ENCODE data around the gene NARS2.

The NARS2 gene

DNA sequence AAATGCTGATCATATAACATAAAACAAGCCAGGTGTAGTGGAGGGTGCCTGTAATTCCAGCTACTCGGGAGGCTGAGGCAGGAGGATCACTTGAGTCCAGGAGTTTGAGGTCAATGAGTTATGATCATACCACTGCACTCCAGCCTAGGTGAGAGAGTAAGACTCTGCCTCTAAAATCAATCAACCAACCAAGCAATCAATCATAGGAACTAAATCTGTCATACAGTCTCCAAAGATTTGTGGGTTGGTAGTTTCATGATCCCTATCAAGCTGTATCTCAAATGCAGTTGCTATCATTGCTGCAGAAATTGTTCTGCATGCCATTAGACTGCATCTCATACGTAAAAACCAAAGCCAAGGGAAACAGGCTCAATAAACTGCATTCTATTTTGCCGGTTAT is 33.1 kb downstream of the NARS2 start:
- no peak for DNase-seq
- H3K36me3 ChIP-seq (replicated peaks) = no peaks in the 10 kb centered on the region
- no peaks in the 10 kb centered on the region for H3K27me3 ChIP-seq (replicated peaks)
- no peak overlapping the region for H3K27ac ChIP-seq
- H3K4me3 ChIP-seq (ENCODE audit: low read depth, low read length) = no peak overlapping the region
- TF ChIP-seq, protein P1, sequence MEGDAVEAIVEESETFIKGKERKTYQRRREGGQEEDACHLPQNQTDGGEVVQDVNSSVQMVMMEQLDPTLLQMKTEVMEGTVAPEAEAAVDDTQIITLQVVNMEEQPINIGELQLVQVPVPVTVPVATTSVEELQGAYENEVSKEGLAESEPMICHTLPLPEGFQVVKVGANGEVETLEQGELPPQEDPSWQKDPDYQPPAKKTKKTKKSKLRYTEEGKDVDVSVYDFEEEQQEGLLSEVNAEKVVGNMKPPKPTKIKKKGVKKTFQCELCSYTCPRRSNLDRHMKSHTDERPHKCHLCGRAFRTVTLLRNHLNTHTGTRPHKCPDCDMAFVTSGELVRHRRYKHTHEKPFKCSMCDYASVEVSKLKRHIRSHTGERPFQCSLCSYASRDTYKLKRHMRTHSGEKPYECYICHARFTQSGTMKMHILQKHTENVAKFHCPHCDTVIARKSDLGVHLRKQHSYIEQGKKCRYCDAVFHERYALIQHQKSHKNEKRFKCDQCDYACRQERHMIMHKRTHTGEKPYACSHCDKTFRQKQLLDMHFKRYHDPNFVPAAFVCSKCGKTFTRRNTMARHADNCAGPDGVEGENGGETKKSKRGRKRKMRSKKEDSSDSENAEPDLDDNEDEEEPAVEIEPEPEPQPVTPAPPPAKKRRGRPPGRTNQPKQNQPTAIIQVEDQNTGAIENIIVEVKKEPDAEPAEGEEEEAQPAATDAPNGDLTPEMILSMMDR (IDR thresholded peaks at IDR 0.05; ENCODE audit: low read depth, low read length, missing control alignments) = no peak
- in situ Hi-C loops (cut with HindIII; ENCODE audit: low pct_ligation_motif_present, low sequenced_read_pairs) = no loop called here

DNA sequence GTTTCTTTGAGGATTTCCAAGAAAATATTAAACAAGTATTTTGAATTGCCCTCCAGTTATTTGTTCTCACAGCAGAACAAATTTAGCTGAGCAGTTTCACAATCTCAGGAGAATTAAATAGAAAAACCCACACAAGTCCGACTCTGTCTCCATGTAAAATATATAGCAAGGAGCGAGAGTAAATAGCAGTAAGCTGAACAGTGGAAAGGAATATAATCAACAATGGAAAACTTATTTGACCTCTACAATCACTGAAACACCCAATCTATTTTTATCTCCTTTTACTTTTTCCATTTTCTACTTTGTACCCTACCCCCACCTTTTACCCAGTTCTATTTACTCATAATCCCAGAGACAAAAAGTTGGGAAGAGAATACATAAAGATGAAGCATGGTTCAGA is 34.4 kb downstream of the NARS2 start:
- Histone ChIP-seq H3K27ac (no peak overlapping the region), H3K27me3 (replicated peaks) (no peaks in the 10 kb centered on the region), H3K4me3 (ENCODE audit: low read depth, low read length) (no peak overlapping the region), H3K36me3 (replicated peaks) (no peaks in the 10 kb centered on the region)
- TF ChIP-seq, protein P1 (IDR thresholded peaks at IDR 0.05; ENCODE audit: low read depth, low read length, missing control alignments) = no peak
- no peak for DNase-seq
- in situ Hi-C loops (cut with HindIII; ENCODE audit: low pct_ligation_motif_present, low sequenced_read_pairs) = no loop called here

DNA sequence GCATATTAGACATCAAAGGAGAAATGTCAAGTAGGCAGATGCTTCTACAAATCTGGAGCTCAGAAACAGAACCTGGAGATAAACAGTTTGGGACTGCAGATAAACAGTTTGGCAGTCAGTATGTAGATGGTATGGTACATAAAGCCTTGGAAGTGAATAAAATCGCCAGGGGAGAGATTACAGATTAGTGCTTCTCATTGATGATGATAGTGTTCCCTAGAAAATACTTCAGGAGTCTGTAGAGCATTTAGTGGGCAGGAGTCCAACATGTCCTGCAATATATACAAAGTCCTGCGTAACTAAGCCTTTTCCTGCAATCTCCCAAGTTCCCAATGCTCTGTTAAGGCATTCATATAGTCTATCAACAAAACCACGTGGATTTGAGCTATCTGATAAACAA is 35.2 kb downstream of the NARS2 start:
- no peak for DNase-seq
- Histone ChIP-seq H3K4me3 (ENCODE audit: low read depth, low read length) (no peak overlapping the region), H3K36me3 (replicated peaks) (no peaks in the 10 kb centered on the region), H3K27ac (no peak overlapping the region), H3K27me3 (replicated peaks) (no peaks in the 10 kb centered on the region)
- TF ChIP-seq, protein P1 (IDR thresholded peaks at IDR 0.05; ENCODE audit: low read depth, low read length, missing control alignments) = no peak
- in situ Hi-C loops (cut with HindIII; ENCODE audit: low pct_ligation_motif_present, low sequenced_read_pairs) = no loop called here

DNA sequence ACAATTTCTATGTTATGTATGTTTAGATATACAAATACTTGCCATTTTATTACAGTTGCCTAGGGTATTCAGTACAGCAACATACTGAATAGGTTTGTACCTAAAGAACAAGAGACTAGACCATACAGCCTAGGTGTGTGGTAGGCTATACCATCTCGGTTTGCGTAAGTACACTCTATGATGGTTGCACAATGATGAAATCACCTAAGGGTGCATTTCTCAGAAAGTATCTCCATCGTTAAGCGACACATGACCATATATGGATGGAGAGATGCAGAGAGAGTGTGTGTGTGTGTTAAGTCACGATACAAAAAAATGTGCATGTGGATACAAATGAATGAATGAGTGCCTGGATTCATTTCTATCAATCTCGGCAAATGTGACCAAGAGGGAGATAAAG is 37.7 kb downstream of the NARS2 start:
- Histone ChIP-seq H3K4me3 (ENCODE audit: low read depth, low read length) (no peak overlapping the region), H3K36me3 (replicated peaks) (no peaks in the 10 kb centered on the region), H3K27ac (no peak overlapping the region), H3K27me3 (replicated peaks) (no peaks in the 10 kb centered on the region)
- no peak for DNase-seq
- TF ChIP-seq, protein P1 (IDR thresholded peaks at IDR 0.05; ENCODE audit: low read depth, low read length, missing control alignments) = no peak
- in situ Hi-C loops (cut with HindIII; ENCODE audit: low pct_ligation_motif_present, low sequenced_read_pairs) = no loop called here

DNA sequence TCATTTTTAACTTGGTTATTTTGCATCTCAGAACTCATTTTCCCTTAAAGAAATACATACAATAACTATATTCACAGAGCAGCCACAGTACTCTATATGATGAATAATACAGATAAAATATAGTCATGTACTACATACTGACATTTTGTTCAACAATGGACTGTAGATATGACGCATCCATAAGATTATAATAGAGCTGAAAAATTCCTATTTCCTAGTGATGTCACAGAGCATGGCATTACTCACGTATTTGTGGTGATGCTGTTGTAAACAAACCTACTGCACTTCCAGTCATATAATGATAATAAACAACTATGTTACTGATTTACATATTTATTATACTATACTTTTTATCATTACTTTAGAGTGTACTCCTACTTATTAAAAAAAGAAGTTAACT is 38.7 kb downstream of the NARS2 start:
- DNase-seq = no peak
- no peaks in the 10 kb centered on the region for H3K36me3 ChIP-seq (replicated peaks)
- TF ChIP-seq, protein P1 (IDR thresholded peaks at IDR 0.05; ENCODE audit: low read depth, low read length, missing control alignments) = no peak
- no peak overlapping the region for H3K27ac ChIP-seq
- in situ Hi-C loops (cut with HindIII; ENCODE audit: low pct_ligation_motif_present, low sequenced_read_pairs) = no loop called here
- H3K4me3 ChIP-seq (ENCODE audit: low read depth, low read length) = no peak overlapping the region
- H3K27me3 ChIP-seq (replicated peaks) = no peaks in the 10 kb centered on the region

DNA sequence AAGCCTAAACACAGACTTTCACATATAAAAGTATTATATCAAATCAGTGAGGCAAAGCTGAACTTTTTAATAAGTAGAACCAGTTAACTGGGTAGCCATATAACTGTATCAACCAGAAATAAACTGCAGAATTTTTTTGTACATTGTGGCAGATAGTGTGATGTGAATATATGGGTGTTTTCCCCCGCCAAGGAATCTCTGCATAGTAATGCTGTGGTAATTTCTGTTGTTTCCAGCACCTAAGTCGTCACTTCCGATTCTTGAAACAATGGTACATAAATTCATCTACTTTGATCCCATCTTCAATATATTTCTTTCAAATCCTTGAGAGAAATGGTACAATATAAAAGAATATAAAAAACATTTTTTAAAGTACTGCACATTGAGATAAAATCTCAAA is 39.6 kb downstream of the NARS2 start:
- no peak for DNase-seq
- H3K36me3 ChIP-seq (replicated peaks) = no peaks in the 10 kb centered on the region
- TF ChIP-seq, protein P1 (IDR thresholded peaks at IDR 0.05; ENCODE audit: low read depth, low read length, missing control alignments) = no peak
- in situ Hi-C loops (cut with HindIII; ENCODE audit: low pct_ligation_motif_present, low sequenced_read_pairs) = no loop called here
- H3K4me3 ChIP-seq (ENCODE audit: low read depth, low read length) = no peak overlapping the region
- no peak overlapping the region for H3K27ac ChIP-seq
- H3K27me3 ChIP-seq (replicated peaks) = no peaks in the 10 kb centered on the region

Data from brain microvascular endothelial cell (primary cell).